HUES6 (cell line): Measurements from ENCODE around the gene TBX4.

Experiments used
- H3K27ac ChIP-seq: 2 replicates; pipeline ENCODE4 v1.7.0; 2013; ENCODE audit warnings: low read depth, mild to moderate bottlenecking, low read length, inconsistent platforms
- H3K27me3 ChIP-seq: 2 replicates; pipeline ENCODE4 v1.6.1; 2013; ENCODE audit warnings: low read length; ENCODE audit not compliant: control insufficient read depth, insufficient read depth
- H3K36me3 ChIP-seq: 2 replicates; pipeline ENCODE4 v1.6.1; 2013; ENCODE audit warnings: low read length; ENCODE audit not compliant: control insufficient read depth, insufficient read depth
- H3K4me1 ChIP-seq: 2 replicates; pipeline ENCODE4 v1.6.1; 2013; ENCODE audit warnings: low read length; ENCODE audit not compliant: control insufficient read depth, insufficient read depth
- H3K4me3 ChIP-seq: 2 replicates; pipeline ENCODE4 v1.5.1; 2013; ENCODE audit warnings: low read depth, low read length
- H3K9ac ChIP-seq: one replicate; pipeline ENCODE4 v1.6.1; 2013; ENCODE audit warnings: mild to moderate bottlenecking, low read length
- H3K9me3 ChIP-seq: 2 replicates; pipeline ENCODE4 v1.6.1; 2013; ENCODE audit warnings: low read depth, low read length; ENCODE audit not compliant: control insufficient read depth, insufficient read depth

The TBX4 gene

DNA sequence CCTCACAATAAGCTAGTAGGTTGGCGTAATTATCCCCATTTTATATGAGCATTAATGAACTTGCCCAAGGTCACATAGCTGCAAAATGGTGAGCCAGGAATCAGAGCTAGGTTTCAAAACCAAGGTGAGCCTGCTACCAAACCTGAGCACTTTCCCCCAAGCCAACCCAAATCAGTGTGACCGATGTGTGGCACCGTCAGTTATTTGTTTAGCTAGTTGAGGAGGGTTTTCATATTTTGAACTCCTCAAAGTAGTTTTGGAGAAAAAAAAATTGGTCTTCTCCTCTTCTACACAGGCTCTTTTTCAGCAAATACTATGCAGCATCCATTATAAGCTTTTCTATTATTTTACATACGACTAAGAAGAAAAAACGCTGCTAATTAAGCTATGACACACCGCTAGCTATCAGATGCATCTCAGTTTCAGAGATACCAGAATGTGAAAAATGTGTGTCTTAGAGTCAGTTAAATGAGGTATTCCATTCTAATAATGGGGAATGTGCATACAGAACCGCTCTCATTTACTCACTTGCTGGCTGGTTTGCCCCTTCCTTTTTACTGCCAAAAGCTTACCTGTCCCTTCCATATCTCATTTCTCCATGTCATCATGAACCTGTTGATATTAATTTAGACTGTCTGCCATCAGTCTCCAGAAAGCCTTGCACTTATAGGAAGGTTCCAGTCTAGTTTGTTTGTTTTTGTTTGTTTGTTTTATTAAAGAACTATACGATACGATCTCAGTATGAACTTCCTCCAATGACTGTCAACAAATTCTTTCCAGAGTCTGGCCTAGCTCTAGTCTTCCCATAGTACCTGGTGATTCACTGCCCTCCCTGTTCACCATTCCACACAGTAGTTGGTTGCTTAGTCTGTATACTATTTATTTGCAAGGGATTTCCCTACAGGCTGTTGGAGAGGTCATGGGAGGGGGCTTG is 2.2 kb upstream of the TBX4 start:
- Histone ChIP-seq H3K4me3 (no peak overlapping the region), H3K27ac (no peak overlapping the region), H3K9ac (no peak overlapping the region), H3K4me1 (peaks cover 20% of the 10 kb centered on the region), H3K27me3 (peaks cover 87% of the 10 kb centered on the region), H3K9me3 (no peaks in the 10 kb centered on the region), H3K36me3 (no peaks in the 10 kb centered on the region)

DNA sequence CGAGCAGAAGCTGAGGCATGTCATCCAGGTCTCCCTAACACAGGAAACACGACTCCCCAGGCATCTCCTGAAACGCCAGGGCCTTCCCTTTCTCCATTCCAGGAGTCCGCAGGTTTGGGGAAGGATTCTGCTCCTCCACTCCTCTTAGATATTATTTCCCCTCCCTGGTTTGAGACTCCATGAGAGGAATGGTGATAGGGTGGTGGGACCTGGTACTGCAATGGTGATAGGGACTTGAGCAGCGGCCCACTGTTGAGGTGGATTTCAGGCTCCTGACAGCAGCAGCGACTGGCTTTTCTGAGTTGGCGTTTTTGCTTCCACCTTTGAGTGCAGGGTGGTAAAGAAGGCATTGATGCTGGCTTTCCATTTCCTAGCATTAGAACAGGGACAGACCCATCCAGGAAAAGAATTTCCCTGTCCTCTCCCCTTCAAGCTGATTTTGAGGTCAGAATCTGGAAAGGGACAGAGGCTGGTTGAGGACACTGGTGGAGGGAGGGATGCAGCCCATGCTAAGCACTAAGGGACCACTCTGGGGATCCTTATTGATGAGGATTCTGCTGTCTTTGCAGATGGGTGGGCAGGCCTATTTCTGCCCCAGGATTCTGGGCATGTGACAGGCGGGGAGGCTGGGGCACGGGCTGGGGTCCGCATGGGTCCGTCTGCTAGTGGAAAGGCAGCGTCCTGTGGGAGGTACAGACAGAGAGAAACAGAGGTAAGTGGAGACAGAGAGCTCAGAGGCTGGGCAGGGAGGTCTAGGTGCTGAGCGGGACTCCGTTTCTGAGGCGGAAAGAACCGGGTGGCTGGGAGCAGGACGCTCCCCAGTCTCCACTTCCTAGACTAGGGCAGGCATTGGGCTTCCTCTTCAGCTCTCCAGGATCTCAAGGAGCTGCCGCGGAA is 1.3 kb upstream of the TBX4 start:
- Histone ChIP-seq H3K36me3 (no peaks in the 10 kb centered on the region), H3K27me3 (peaks cover 96% of the 10 kb centered on the region), H3K4me1 (peaks cover 29% of the 10 kb centered on the region), H3K9me3 (no peaks in the 10 kb centered on the region), H3K27ac (no peak overlapping the region), H3K9ac (no peak overlapping the region), H3K4me3 (peak overlapping the region; percentile 62)

DNA sequence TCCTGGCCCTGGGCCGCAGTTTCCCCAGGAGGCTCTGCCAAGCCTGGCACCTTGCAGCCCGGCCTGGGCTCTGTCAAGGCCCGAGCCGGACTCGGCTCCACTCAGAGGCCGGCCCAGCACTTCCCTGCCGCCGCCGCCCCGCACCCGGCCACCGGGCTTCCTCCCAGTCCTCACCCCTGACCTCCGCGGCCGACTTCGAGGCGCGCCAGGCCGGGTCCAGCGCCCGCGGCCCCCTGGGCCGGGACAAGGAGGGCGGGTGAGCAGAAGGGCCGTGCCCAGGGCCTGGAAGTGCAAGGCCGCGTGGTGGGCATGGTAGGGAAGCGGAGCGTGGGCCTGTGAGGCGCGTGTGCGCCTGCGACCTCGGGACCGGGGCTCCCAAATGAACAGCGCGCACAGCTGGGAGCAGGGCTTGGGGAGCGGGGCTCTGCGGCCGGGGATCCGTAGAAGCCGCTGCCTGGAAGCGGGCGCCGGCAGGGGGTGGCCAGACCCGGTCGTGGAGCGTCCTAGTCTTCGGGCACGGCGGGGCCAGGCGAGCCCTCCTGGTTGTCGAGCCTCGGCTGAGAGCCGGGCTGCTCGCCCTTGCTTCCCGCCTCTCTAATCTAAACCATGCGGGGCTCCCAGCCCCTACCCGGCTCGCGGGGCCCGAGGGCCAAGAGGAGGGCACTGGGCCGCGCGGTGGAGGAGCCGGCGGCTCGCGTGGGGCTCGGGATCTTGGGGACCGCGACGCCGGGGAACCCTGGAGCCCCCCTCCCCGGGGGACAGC is 503 bp upstream of the TBX4 start:
- H3K4me3 ChIP-seq, result peak overlapping the region; percentile 62
- no peaks in the 10 kb centered on the region for H3K36me3 ChIP-seq
- H3K27ac ChIP-seq, result no peak overlapping the region
- H3K9me3 ChIP-seq, result no peaks in the 10 kb centered on the region
- peaks cover 97% of the 10 kb centered on the region for H3K27me3 ChIP-seq
- H3K4me1 ChIP-seq, result peaks cover 35% of the 10 kb centered on the region
- no peak overlapping the region for H3K9ac ChIP-seq

DNA sequence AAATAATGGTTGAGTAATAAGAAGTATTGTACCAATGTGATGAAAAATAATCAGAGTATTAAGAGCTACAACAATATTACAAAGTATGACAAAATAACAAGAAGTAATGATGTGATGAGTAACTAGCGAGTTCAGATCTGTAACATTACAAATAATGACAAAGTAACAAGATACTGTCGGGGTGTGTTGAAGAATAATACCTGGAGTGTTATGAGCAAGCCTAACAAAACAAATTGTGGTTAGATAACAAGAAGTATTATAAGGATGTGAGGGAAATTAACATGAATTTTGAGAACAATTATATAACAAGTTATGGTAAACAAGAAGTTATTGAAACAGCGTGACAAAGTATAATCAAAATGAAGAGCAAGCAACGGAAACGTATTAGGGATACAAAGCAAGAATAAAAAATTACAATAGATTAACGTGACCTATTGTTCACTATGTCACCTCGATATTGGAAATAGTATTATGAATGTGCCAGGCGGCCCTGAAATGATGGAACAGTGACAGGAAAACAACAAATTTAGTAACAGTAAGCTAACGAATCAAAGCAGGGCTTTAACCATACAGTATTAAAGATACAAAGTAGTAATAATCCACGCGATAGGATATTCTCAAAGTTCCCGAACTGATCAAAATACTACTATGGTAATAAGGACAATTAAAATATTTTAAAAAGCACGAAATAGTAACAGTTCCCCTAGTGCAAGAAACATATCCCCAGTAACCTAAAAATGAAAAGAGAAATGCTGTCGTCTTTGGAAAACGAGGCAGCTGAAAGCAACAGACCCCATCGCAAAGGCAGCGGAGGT is 1.6 kb downstream of the TBX4 start:
- Histone ChIP-seq H3K4me3 (peak overlapping the region; percentile 24; the same call in 1 of the 2 replicates), H3K9ac (peak overlapping the region; percentile 11), H3K36me3 (no peaks in the 10 kb centered on the region), H3K27me3 (peaks cover 98% of the 10 kb centered on the region), H3K9me3 (no peaks in the 10 kb centered on the region), H3K4me1 (peaks cover 42% of the 10 kb centered on the region), H3K27ac (no peak overlapping the region)

DNA sequence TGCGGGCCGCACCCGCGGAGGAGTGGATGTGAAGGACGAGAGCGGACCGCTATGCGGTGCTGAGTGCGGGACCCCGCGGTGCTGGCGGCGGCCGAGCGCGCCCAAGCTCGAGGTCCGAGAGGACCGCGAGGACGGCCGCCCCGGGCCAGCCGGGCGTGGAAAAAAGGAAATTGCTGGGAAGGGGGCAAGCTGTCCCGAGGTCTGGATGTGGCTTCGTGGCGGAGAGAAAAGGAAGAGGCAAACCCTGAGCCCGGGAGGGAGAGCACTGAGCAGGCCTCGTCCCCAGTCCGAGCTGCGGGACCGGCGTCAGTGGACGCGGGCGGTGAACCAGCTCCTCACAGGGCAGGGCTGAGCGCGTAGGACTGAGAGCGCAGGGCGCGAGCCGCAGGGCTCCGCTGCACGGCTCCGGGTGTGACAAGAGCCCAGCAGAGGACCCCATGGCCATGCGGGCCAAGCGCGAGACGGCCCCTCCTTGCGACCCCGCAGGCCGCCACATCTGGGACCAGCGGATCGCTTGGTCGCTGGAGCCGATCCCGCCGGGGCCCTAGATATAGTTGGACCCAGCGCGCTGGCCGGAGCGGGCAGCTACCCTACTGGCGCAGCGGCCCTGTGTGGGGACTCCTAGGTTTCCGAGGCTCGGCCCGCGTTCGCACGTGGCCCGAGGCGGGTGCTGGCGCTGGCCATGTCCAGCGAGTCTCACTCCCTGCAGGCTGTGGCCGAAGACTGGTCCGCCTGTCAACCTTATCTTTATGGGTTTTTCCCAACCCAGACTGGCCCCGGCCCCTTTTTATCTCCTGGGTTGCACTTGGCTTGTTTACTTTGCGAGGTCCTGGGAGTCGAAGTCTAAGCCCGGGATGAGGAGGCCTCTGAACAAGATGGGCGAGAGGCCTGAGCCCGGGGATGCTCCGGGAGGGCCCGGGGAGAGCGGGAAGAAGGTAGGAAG is 2.4 kb downstream of the TBX4 start:
- Histone ChIP-seq H3K36me3 (no peaks in the 10 kb centered on the region), H3K9me3 (no peaks in the 10 kb centered on the region), H3K9ac (peak overlapping the region; percentile 11), H3K4me3 (peak overlapping the region; percentile 24; the same call in 1 of the 2 replicates), H3K4me1 (peaks cover 42% of the 10 kb centered on the region), H3K27me3 (peaks cover 100% of the 10 kb centered on the region), H3K27ac (no peak overlapping the region)

DNA sequence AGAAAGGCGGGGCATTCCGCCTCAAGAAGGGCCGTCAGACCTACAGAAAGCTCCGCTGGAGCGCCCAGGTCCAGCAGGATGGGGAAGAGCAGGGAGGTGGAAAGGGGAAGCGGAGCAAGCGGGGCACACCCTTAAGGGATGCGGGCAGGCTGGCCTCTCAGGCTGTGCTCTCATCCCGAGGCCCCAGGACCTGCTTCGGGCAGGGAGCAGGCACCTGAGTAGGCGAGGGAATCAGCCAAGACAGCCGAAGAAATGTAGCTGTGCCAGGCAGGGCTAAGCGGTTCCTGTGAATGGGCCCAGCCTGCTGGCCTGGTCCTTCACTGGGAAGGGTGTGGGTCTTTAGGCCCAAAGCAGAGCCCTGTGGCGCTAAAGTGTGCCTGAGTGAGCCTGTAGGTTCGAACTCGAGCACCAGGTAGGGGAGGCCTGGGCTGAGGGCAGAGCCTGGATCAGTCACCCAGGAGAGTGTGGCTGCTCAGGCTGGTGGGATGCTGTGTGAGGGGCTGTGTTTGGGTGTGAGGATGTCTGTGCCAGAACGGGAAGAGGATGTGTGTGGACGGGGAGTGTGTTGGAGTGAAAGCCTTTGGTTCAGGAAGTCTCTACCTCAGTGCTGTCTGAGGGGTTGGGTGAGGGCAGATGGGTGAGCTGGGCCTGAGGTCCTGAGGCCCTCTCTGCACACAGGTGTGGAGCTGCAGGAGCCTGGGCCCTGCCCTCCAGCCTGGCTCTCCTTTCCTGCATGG is 3.3 kb downstream of the TBX4 start:
- Histone ChIP-seq H3K27me3 (peaks cover 100% of the 10 kb centered on the region), H3K4me1 (peaks cover 45% of the 10 kb centered on the region), H3K9me3 (no peaks in the 10 kb centered on the region), H3K27ac (no peak overlapping the region), H3K4me3 (peak overlapping the region; percentile 24; the same call in 1 of the 2 replicates), H3K9ac (peak overlapping the region; percentile 5), H3K36me3 (no peaks in the 10 kb centered on the region)

DNA sequence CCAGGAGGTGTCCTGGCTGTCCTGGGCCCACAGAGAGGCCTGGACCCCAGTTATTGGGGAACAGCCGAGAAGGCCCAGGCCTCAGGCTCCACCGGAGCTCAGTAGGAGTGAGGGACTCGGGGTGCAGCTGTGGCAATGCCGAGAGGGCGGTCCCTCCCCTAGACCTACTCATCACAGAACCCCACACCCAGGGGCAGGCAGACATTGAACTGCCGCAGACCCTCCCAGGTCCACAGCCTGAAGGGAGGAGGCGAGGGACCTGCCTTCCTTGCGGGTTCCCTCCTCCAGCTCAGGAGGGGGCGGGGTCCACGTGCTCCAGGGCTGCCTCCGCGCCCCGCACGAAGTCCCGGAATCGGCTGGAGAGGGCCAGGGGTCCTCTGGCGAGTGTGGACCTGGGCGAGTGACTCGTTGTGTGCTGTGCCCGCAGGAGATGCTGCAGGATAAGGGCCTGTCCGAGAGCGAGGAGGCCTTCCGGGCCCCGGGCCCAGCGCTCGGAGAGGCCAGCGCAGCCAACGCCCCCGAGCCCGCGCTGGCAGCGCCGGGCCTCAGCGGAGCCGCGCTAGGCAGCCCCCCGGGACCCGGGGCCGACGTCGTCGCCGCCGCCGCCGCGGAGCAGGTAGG is 3.9 kb downstream of the TBX4 start:
- peak overlapping the region; percentile 5 for H3K9ac ChIP-seq
- H3K36me3 ChIP-seq, result no peaks in the 10 kb centered on the region
- H3K4me3 ChIP-seq, result peak overlapping the region; percentile 45; the same call in 1 of the 2 replicates
- no peaks in the 10 kb centered on the region for H3K9me3 ChIP-seq
- peaks cover 47% of the 10 kb centered on the region for H3K4me1 ChIP-seq
- peaks cover 100% of the 10 kb centered on the region for H3K27me3 ChIP-seq
- no peak overlapping the region for H3K27ac ChIP-seq

DNA sequence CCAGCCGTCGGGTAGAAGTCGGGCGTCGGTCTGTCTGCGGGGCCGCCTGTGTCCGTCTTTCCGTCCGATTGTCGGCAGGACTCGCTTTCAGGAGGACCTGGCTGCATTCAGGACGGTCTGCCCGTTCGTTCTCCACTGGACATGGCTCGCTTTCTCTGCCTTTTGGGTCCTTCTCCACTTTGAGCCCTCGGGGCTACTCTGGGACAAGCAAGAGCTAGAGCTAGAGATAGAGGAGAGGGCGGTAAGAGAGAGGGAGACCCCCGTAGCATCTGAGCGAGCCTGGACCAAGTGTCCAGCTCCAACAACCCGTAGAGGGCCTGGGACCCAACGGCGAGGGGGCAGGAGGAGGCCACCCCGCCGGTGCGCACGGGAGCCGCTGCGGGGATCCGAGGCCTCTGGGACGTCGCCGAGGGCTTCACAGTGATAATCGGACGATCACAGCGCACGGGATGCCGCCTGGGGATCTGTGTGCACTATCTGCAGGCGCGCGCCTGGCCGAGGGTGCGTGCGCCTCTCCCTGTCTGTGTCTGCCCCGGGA is 4.5 kb downstream of the TBX4 start:
- peak overlapping the region; percentile 45; the same call in 1 of the 2 replicates for H3K4me3 ChIP-seq
- peak overlapping the region; percentile 13 for H3K9ac ChIP-seq
- no peaks in the 10 kb centered on the region for H3K9me3 ChIP-seq
- no peak overlapping the region for H3K27ac ChIP-seq
- H3K4me1 ChIP-seq, result peaks cover 49% of the 10 kb centered on the region
- H3K27me3 ChIP-seq, result peaks cover 100% of the 10 kb centered on the region
- no peaks in the 10 kb centered on the region for H3K36me3 ChIP-seq
